ENCODE results near the gene RUSC1.
"Not testable (repeated sequence)": the region's sequence is repeated elsewhere in the genome, so short reads cannot be mapped to it uniquely, and the experiment has no call there.

The RUSC1 gene, protein sequence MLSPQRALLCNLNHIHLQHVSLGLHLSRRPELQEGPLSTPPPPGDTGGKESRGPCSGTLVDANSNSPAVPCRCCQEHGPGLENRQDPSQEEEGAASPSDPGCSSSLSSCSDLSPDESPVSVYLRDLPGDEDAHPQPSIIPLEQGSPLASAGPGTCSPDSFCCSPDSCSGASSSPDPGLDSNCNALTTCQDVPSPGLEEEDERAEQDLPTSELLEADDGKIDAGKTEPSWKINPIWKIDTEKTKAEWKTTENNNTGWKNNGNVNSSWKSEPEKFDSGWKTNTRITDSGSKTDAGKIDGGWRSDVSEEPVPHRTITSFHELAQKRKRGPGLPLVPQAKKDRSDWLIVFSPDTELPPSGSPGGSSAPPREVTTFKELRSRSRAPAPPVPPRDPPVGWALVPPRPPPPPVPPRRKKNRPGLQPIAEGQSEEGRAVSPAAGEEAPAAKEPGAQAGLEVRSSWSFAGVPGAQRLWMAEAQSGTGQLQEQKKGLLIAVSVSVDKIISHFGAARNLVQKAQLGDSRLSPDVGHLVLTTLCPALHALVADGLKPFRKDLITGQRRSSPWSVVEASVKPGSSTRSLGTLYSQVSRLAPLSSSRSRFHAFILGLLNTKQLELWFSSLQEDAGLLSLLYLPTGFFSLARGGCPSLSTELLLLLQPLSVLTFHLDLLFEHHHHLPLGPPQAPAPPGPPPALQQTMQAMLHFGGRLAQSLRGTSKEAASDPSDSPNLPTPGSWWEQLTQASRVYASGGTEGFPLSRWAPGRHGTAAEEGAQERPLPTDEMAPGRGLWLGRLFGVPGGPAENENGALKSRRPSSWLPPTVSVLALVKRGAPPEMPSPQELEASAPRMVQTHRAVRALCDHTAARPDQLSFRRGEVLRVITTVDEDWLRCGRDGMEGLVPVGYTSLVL

DNA sequence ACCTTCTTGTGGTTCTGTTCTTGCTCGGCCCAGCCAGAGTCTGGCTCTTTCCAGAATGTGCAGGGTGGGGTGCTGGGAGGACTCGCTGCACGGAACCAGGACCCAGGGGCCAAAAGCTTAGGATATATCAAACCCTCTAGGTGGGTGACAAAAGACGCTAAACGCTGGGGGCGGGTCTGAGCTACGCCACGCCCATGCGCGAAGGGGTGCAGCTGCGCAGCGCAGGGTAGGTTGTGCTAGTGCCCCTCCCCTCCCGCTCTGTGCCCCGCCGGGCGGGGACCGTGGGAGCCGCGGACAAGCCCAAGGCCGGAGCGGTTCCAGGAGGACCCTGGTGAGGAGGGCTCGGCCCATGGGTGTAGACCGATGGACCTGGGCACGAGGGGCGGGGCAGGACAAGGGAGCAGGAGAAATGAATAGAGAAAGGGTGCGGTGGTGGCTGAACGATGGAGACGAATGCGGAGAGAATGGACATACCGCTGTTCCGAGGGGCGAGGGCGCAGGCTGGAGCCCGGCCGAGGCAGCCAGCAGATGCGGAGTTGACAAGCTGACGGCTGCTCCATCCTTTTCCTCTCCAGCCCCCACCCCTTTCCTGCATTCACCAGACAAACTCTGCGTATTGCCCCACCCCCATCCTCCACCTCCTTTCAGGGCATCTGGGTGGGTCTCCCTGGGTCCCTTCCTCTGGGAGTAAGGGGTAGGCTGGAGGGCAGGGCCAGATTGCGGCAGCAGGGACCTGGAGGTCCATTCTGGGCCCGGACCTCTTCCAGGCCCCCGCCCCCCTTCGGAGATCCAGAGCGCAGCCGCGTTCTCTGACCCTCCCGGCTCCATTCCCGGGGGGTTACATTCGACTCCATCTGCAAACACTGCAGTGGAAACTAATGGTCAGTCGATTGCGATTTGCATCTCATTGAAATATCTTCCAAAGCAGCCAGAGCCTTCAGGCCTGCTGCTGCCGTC, at the start of gene RUSC1:
Gene RUSC1 (plus strand): TSS at position 234 of the 957 bp plus-strand sequence. CDS start 880 bp downstream, outside the sequence.
- DNase-seq, result peak; percentile 79

DNA sequence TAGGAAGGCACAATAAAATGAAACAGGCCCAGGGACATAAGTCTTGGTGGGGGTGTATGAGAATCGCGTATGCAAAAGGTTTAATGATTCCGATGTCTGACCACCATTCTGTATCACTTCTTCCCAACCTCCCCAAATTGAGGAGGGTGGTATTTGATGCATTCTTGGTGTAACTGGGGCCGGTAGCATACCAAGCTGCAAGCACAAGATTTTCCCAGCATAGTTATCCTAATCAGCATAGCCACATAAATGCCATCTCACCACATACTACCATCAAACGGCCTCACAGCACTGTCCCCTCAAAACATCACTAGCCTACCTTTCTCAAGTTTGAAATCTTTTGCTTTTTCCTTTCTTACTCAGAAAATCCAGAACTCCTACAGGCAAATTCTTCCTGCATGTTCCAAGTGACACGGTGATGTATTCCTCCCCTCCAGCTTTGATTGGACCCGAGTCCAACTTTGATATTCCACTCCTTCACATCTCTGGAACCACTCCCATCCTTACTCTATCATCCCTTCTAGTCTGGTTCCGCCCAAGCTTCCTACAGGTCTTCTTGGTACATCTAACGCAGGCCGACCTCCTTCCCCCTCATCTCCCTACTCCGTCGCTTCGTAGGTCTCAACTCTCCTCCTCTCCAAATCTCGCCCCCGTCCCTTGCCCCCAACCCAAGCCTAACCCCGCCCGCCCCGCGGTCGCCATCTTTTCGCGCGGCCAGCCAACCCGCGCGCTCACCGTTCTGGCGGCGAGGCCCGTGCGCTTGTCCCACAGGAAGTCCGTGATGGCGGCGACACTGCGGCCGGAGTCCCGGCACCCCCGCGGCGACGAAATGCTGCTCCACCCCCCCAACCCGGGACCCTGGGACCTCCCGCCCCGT, 48.0 kb upstream of the RUSC1 start:
- DNase-seq, result no peak

DNA sequence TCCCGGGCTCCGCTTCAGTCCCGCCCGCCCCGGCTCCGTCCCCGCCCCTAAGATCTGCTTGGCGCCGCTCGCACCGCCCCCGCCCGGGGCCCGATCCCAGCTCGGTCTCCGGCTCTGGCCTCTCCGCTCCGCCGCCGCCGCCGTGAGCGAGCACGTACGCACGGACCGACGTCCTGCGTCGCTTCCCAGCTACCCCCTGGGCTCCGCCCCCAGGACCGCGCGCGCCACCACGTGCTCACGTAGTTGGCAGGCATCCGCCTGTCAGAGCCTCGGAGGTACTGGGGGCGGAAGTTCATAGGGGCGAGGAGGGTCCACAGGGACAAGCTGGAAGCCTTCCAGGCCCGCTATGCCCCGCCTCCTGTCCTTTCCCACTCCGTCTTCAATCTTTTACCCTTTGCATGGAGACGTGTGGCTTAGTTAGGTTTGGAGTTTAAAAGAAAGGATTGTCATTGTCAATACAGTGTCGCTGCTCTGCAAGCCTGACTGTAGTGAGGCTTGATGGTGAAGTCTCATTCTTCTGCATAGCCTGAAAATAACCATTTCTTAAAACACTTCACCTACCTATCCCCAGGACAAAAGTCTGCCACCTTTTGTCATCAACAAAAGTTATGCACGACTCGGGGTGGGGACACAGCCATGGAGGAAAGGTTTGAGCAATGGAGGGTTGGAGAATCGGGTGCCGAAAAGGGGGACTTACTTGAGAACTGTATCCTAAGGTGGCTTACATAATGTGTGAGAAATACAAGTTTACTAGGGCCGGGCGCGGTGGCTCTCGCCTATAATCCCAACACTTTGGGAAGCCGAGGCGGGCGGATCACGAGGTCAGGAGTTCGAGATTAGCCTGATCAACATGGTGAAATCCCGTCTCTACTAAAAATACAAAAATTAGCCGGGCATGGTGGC, 47.1 kb upstream of the RUSC1 start, which contains the start of gene CLK2:
Gene CLK2 (minus strand): TSS at position 162 of the 903 bp plus-strand sequence. CDS start 2,527 bp downstream, outside the sequence.
- peak; percentile 98 for DNase-seq

DNA sequence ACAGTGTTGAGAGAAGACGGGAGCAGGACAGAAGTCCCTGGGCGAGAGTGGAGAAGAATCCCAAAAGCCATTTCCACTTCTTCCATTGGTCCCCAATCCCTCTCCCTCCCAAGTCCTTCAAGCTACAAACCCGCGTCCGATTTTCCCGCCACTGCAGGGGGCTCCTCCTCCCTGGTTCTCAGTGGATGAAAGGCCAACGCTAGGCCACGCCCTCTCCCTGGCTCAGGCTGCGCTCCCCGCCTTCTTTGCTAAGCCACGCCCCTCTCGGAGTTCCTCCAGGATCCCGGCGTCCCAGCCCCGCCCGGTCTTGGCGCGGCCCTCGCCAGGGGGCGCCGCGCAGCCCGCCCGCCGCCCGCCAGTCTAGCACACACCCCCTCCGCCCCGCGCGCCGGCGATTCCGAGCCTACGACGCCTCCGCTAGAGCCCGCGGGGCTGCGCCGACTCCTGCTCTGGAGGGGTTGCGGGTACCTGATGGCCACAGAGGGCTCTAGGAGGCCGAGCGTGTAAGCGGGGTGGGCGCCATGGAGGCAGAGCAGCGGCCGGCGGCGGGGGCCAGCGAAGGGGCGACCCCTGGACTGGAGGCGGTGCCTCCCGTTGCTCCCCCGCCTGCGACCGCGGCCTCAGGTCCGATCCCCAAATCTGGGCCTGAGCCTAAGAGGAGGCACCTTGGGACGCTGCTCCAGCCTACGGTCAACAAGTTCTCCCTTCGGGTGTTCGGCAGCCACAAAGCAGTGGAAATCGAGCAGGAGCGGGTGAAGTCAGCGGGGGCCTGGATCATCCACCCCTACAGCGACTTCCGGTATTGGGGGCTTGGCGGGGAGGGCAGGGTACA, 43.4 kb upstream of the RUSC1 start, which contains the start of gene HCN3:
Gene HCN3 (plus strand): TSS at position 394 of the 832 bp plus-strand sequence. CDS start 128 bp downstream, at position 522.
- DNase-seq, result peak; percentile 95

DNA sequence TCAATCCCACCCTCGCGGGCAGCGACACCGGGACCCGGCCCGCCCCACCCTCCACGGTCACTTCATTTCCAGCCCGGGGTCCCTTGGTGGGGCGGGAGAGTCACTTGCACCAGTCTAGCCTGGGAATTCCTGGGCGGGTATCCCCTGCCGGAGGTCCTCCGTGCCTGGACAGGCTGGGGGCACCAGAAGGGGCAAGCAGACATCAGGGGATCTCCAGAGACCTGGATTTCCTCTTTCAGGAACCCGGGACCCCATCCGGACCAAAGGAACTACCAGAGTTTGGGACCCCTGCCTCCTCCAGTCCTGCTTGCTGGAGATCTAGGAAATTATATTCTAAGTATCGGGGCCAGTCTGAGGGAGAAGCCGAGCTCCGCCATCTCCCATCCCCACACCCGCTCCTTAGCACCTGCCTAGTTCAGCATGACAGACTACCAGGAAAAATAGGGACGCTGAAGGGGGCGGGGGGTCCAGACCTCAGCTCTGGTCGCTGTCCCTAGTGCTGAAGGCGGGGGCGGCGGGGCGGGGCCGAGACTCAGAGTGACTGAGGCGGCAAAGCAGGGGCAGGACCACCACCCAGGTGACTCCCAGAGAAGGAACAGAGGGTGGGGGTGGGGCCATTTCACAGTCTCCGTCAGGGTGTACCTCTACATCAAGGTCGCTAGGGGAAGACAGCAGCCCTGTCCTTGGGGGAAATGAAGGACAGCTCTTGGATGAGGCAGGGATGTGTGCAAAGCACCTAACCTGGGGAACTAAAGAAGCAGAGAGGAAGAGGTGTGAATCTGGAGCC, 42.6 kb upstream of the RUSC1 start:
- peak; percentile 76 for DNase-seq

DNA sequence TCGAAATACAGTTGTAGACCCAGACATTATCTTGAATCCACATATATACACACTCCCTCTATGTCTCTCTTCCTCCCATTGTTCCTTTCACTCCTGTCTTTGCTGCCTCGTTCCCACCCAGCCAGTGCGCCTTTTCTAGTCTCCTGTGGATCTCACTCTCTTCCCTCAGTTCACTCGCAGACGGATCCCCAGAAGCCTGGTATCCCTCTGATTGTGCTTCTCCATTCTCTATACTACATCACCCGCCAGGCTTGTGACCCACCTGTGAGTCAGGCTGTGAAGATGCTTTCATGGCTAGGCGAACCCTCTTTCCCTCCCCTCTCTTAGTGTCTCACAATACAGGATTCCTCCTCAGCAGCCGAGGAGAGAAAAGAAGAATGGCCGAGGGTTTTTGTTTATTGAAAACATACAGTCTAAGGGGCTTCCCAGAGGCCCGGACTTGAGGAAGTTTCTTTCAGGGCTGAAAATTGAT, 42.0 kb upstream of the RUSC1 start:
- DNase-seq, result no peak

DNA sequence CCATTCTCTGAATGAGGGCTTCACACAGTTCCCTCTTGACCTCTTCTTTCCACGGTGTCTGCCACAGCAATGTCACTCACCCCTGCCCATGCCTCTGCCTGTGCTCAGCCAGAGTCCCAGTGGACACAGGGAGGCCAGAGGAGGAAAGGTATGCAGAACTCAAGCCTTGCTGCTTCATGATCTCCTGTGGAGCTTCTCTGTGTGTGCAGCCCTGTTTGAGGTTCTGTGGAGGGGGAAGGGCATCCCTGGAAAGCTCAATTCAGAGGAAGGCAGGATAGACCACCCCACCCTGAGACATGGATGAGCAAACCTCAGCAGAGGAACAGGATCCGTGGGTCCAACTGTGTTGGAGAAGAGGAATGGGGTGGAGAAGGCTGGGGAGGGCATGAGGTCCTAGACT, 41.4 kb upstream of the RUSC1 start:
- DNase-seq, result no peak

DNA sequence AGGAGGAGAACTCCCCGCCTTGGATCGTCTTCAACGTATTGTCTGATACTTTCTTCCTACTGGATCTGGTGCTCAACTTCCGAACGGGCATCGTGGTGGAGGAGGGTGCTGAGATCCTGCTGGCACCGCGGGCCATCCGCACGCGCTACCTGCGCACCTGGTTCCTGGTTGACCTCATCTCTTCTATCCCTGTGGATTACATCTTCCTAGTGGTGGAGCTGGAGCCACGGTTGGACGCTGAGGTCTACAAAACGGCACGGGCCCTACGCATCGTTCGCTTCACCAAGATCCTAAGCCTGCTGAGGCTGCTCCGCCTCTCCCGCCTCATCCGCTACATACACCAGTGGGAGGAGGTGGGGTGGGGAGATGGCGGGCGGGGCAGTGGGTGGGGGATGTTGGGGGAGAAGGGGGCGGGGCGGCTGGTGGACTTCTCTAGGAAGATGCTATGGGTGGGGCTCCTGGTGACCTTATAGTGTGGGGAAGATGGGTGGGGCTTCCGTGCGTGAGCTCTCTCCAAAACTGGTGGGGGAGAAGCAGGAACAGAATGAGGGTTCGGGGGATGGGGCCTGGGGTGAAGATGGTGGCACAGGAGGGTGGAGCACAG, 38.1 kb upstream of the RUSC1 start:
- no peak for DNase-seq

DNA sequence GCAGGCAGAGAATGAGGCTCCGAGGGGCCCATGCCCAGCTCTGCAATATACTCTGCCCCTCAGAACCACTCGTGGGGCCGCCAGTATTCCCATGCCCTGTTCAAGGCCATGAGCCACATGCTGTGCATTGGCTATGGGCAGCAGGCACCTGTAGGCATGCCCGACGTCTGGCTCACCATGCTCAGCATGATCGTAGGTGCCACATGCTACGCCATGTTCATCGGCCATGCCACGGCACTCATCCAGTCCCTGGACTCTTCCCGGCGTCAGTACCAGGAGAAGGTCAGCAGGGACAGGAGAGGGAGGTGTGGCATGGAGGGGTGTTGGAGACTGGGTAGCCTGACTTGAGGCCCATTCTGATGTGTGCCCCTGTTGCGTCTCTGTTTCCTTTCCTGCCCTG, 36.2 kb upstream of the RUSC1 start:
- no peak for DNase-seq

DNA sequence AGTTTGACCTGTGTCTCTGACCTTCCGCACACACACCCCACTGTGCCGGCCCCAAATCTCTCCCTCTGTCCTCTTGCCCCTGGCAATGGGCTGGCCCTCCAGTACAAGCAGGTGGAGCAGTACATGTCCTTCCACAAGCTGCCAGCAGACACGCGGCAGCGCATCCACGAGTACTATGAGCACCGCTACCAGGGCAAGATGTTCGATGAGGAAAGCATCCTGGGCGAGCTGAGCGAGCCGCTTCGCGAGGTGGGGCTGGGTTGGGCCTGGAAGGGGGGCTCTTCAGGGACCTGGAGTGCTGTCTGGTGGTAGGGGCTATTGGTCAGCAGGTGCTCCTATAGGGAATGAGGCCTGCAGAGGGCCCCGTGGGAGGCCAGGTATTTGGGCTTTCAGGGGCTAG, 35.6 kb upstream of the RUSC1 start:
- DNase-seq, result no peak

DNA sequence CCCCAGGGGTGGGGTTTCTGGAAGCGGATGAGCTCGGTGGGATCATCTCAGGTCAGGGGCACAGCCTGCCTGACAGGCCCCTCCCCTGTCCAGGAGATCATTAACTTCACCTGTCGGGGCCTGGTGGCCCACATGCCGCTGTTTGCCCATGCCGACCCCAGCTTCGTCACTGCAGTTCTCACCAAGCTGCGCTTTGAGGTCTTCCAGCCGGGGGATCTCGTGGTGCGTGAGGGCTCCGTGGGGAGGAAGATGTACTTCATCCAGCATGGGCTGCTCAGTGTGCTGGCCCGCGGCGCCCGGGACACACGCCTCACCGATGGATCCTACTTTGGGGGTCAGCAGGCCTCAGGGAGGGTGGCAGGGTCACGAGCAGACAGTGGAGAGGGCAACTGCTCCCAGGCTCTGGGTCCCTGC, 35.1 kb upstream of the RUSC1 start:
- no peak for DNase-seq

DNA sequence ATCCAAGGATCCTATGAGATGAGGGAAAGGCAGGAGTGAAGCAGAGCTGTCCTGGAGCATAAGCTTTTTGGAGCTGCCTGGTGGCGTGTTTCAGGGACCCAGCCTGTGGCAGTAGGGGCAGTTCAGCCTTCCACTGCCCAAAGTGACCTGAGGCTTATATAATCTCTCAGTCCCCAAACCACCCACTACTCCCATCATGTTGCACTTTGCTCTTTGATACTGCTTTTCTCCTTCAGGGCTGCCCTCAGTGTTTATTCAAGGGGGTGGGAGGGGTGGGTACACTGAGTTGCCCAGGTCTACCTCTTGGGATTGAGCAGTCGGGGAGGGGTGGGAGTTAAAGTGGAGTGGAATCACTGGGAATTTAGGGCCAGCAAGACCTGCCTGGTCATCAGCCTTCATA, 34.1 kb upstream of the RUSC1 start:
- no peak for DNase-seq

DNA sequence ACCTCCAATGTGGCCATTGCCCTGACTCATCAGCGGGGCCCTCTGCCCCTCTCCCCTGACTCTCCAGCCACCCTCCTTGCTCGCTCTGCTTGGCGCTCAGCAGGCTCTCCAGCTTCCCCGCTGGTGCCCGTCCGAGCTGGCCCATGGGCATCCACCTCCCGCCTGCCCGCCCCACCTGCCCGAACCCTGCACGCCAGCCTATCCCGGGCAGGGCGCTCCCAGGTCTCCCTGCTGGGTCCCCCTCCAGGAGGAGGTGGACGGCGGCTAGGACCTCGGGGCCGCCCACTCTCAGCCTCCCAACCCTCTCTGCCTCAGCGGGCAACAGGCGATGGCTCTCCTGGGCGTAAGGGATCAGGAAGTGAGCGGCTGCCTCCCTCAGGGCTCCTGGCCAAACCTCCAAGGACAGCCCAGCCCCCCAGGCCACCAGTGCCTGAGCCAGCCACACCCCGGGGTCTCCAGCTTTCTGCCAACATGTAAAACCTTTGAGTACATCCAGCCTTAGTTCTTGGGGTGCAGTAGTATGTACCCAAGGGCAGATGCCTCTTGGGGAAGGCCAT, 32.6 kb upstream of the RUSC1 start:
- no peak for DNase-seq

DNA sequence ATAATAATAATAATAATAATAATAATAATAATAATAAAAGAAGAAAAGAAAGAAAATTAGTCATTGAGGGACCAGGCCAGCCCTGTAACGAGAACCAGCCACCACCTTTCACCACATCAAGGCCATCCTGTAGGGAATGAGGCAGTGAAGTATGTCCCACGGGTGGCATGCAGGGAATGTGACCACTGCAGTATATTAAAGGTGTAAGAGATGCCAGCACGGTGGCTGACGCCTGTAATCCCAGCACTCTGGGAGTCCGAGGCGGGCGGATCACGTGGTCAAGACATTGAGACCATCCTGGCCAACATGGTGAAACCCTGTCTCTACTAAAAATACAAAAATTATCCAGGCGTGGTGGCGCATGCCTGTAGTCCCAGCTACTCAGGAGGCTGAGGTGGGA, 29.7 kb upstream of the RUSC1 start:
- not testable (repeated sequence) for DNase-seq

DNA sequence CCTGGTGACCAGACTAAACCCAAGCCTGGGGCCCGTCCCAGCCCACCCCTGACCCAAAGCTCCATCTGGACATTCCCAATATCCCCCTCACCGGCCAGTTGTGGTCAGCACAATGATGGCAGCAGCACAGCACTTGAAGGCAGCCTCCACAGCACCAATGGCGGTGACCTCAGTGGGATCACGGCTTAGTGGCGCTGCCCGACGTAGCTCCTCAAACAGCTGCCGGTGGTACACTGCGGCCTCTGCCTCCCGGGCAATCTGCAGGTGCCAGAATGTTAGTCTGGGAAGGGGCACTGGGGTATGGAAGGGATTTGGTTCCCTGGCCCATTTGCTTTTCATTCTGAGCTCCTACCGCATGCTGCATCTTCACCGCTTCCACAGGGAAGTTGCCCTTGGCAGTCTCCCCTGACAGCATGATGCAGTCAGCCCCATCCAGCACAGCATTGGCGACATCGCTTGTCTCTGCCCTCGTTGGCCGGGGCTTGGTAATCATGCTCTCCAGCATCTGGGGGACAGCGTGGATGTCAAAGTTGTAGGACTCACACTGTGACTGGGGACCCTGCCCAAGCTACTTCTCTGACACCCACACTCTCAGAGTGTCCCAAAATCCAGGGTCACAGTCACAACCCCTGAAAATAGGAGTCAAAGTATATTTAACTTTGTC, 27.5 kb upstream of the RUSC1 start:
- no peak for DNase-seq

DNA sequence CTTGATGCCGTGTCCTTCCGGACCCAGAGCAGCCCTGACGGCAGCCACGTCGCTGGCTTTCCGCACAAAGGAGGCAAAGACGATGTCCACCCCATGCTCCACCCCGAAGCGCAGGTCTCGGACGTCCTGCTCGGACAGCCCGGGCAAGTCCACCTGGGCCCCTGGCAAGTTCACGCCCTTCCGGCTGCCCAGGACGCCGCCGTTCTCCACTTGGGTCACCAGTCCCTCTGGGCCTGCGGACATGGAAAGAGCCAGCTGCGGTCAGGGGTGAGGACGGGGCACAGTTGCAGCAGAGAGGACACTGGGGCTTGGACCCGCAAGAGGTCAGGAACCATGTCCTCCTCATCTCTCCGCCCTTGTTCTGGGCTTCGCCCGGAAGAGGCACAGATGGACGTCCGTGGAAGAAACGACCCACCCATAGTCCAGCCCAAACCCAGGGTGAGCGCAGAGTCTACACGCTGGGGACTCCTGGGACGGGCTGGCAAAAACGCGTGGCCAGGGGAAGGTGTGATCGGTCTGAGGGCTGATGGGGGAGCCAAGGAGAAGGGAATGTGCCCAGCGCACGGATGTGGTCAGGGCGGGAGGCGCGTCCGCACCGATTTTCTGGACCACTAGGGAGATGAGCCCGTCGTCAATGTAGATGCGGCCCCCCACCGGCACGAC, 26.0 kb upstream of the RUSC1 start:
- no peak for DNase-seq
